Endothelial cell of umbilical vein (primary cell): Measurements from ENCODE around the gene PF4V1. TPM values are rescaled to one million over a fixed set of nuclear protein-coding genes. Genes with fewer than 3 reads are reported as not detected.

ENCODE experiments used
- BruUV-seq: library from RNA; stranded (reverse); fragments of 400-500 nt; replicated peaks from 2 replicates; lab custom pipeline; 2021; lab: Mats Ljungman, UMichigan
- CTCF ChIA-PET: fragments of 300-600, 350-600 bp; sonication (Branson Sonifier 250); formaldehyde crosslinking; loops from one replicate; lab custom pipeline; 2021; ENCODE audit warnings: antibody characterized with exemption, inconsistent platforms; lab: Charles Lee
- POLR2A ChIA-PET: fragments of 300-600, 350-600 bp; sonication (Branson Sonifier 250); formaldehyde crosslinking; loops from one replicate; lab custom pipeline; 2021; ENCODE audit warnings: antibody characterized with exemption, inconsistent platforms; lab: Charles Lee
- DNase-seq: peaks from one replicate; pipeline ENCODE4 v3.0.0-alpha.2; 2011; ENCODE audit warnings: low read depth, low spot score
- FAIRE-seq: peaks from 2 replicates; lab custom pipeline; 2011; peaks lifted over from hg19 to GRCh38; lab: Jason Lieb, UNC
- H2AFZ ChIP-seq: 2 replicates; pipeline ENCODE4 v1.6.0; 2012; ENCODE audit warnings: low read depth, low read length, control low read depth, inconsistent platforms
- H3K27ac ChIP-seq: 2 replicates; pipeline ENCODE4 v1.5.1; 2011; ENCODE audit warnings: low read depth, mild to moderate bottlenecking, control low read depth, low read length, moderate library complexity; ENCODE audit not compliant: insufficient read depth
- H3K27me3 ChIP-seq, 2 experiments: 2 replicates each; pipeline versions ENCODE4 v1.6.0 to v1.6.1; 2011; ENCODE audit warnings: low read length in 2 of 2, mixed read lengths in 1 of 2; ENCODE audit not compliant: control insufficient read depth in 2 of 2, insufficient read depth in 2 of 2
- H3K36me3 ChIP-seq, 2 experiments: 2 replicates in 1 of 2; 3 replicates in 1 of 2; pipeline ENCODE4 v1.5.1; 2011; ENCODE audit warnings: low read length in 2 of 2, mild to moderate bottlenecking in 1 of 2, moderate library complexity in 1 of 2; ENCODE audit not compliant: control insufficient read depth in 2 of 2, insufficient read depth in 2 of 2; ENCODE audit errors: extremely low read depth in 1 of 2
- H3K4me1 ChIP-seq: 3 replicates; pipeline ENCODE4 v1.5.1; 2011; ENCODE audit warnings: mild to moderate bottlenecking, low read length; ENCODE audit not compliant: control insufficient read depth, insufficient read depth; ENCODE audit errors: extremely low read depth
- H3K4me2 ChIP-seq: 2 replicates; pipeline ENCODE4 v1.6.1; 2011; ENCODE audit warnings: low read length, control low read depth, mixed read lengths; ENCODE audit not compliant: insufficient read depth
- H3K4me3 ChIP-seq, 3 experiments: fragments of 200-600 bp in 1 of 3; sonication (generic), shearing (Covaris generic) in 1 of 3; replicated peaks in 1 of 3; 2 replicates each; pipeline ENCODE4 v1.5.1; 2011 to 2016; ENCODE audit warnings: control low read depth in 3 of 3, low read length in 3 of 3, mild to moderate bottlenecking in 2 of 3, inconsistent platforms in 1 of 3, low read depth in 1 of 3, moderate library complexity in 1 of 3; ENCODE audit not compliant: insufficient read depth in 1 of 3
- H3K79me2 ChIP-seq: 2 replicates; pipeline ENCODE4 v1.6.0; 2012; ENCODE audit warnings: low read length, inconsistent platforms; ENCODE audit not compliant: control insufficient read depth, insufficient read depth
- H3K9ac ChIP-seq: replicated peaks from 2 replicates; pipeline ENCODE3; 2011; ENCODE audit warnings: low read length, control low read depth; ENCODE audit not compliant: insufficient read depth; ENCODE audit errors: extremely low read depth
- H3K9me1 ChIP-seq: replicated peaks from 3 replicates; pipeline ENCODE4 v1.6.0; 2011; ENCODE audit warnings: mild to moderate bottlenecking, low read length; ENCODE audit not compliant: control insufficient read depth, insufficient read depth; ENCODE audit errors: extremely low read depth
- H3K9me3 ChIP-seq: replicated peaks from 2 replicates; pipeline ENCODE4 v1.5.1; 2012; ENCODE audit warnings: low read length, inconsistent platforms; ENCODE audit not compliant: control insufficient read depth, insufficient read depth
- H4K20me1 ChIP-seq: replicated peaks from 2 replicates; pipeline ENCODE3; 2011; ENCODE audit warnings: mild to moderate bottlenecking, low read length; ENCODE audit not compliant: control insufficient read depth, insufficient read depth; ENCODE audit errors: extremely low read depth
- FOS ChIP-seq: IDR thresholded peaks from 2 replicates; pipeline ENCODE4 v1.6.1; 2011; ENCODE audit warnings: mild to moderate bottlenecking, low read length, moderate library complexity, borderline replicate concordance; ENCODE audit not compliant: insufficient read depth
- JUN ChIP-seq: IDR thresholded peaks from 2 replicates; pipeline ENCODE4 v1.6.1; 2011; ENCODE audit warnings: borderline replicate concordance, low read depth; ENCODE audit not compliant: insufficient read length, insufficient read depth
- MYC ChIP-seq: IDR thresholded peaks from one replicate; pipeline ENCODE4 v1.6.1; 2011; ENCODE audit warnings: mild to moderate bottlenecking, low read depth, low read length
- POLR2A ChIP-seq: IDR thresholded peaks from 2 replicates; pipeline ENCODE4 v1.6.1; 2012; ENCODE audit warnings: low read depth, mild to moderate bottlenecking, control low read depth, low read length
- POLR2AphosphoS5 ChIP-seq: IDR thresholded peaks from 2 replicates; pipeline ENCODE4 v1.6.1; 2012; ENCODE audit warnings: low read depth, mild to moderate bottlenecking, control low read depth, low read length, moderate library complexity; ENCODE audit not compliant: insufficient read depth
- dilution Hi-C: fragments of 300-500 bp; cut with MboI; formaldehyde crosslinking; loops from one replicate; pipeline ENCODE4 v1.15.0; 2019; ENCODE audit warnings: low sequenced_read_pairs; ENCODE audit not compliant: extremely low pct_ligation_motif_present
- intact Hi-C: fragments of 100-400 bp; cut with micrococcal nuclease; formaldehyde crosslinking; loops from one replicate; pipeline ENCODE4 v1.10.0; 2022
- polyA plus RNA-seq, 4 experiments: library from polyadenylated mRNA; depleted of rRNA in 3 of 4; stranded (reverse) in 3 of 4; unstranded in 1 of 4; fragments of >200 nt; gene quantifications; 2 replicates each; pipeline versions ENCODE4 v1.2.1 to v1.2.3, GENCODE V29; 2011 to 2012; ENCODE audit warnings: missing spikeins in 1 of 4
- total RNA-seq: library from RNA; stranded (reverse); gene quantifications from 2 replicates; pipeline ENCODE4 v1.2.3, GENCODE V29; 2021

Gene PF4V1
- total and polyA plus RNA-seq, 2 donors (not counting 3 experiments of a cell fraction or from before 2014, with no cell fraction given), result not detected

DNA sequence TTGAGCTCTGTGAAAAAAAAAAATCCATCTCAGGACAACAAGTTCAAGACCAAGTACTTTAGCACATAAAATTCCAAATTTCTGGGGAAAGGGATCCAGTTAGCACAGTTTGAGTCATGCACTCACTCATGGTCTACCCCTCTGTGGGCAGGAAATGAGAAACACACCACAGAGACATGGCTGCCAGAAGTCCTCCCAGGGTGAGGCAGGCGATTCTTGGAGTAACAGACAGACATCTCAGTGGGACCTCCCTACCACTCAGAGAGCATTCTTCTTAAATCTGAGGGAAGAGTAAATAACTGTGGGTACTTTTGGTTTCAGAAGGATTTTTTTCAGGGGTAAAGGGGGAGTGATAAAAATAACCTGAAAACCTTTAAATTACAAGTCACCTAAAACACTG is 30.2 kb downstream of the PF4V1 start:
- Histone ChIP-seq H3K79me2 (no peaks in the 10 kb centered on the region), H3K9ac (no peak overlapping the region), H3K9me3 (no peaks in the 10 kb centered on the region), H4K20me1 (no peaks in the 10 kb centered on the region), H3K4me2 (peak overlapping the region; percentile 21), H3K27me3 (no peaks in the 10 kb centered on the region), H3K27ac (no peak overlapping the region), H3K4me1 (peaks cover 3% of the 10 kb centered on the region), H2AFZ (peak overlapping the region; percentile 56), H3K9me1 (no peaks in the 10 kb centered on the region), H3K36me3 (no peaks in the 10 kb centered on the region), H3K4me3 (no peak overlapping the region)
- TF ChIP-seq FOS (peak; percentile 73), POLR2A (no peak), POLR2AphosphoS5 (peak; percentile 14), JUN (peak; percentile 3)
- BruUV-seq, result no TSS peak
- dilution Hi-C loops (no loop called here), intact Hi-C loops (no loop called here)
- DNase-seq, result peak; percentile 25
- ChIA-PET POLR2A (no interaction called here), CTCF (interaction anchor here (1.3 kb wide), 1 partner anchor 15 kb away, joined by 5 read pairs; the partner anchor contains the start of gene CXCL1)
- FAIRE-seq, result no peak

GRCh38 chr4:73885574-73886267 is 32.6 kb downstream of the PF4V1 start:
- H4K20me1 ChIP-seq, result no peaks in the 10 kb centered on the region
- no peak for TF ChIP-seq FOS
- TF ChIP-seq JUN, result no peak
- TF ChIP-seq MYC, result no peak
- H3K4me2 ChIP-seq, result no peak overlapping the region
- peaks cover 3% of the 10 kb centered on the region for H3K4me1 ChIP-seq
- BruUV-seq, result no TSS peak
- no peaks in the 10 kb centered on the region for H3K9me3 ChIP-seq
- peak overlapping the region; percentile 31 for H2AFZ ChIP-seq
- ChIA-PET POLR2A (no interaction called here), CTCF (interaction anchor here (1.3 kb wide), 1 partner anchor 249 kb away, joined by 4 read pairs; no protein-coding TSS in a partner anchor)
- no peaks in the 10 kb centered on the region for H3K27me3 ChIP-seq
- dilution Hi-C loops, result no loop called here
- no peaks in the 10 kb centered on the region for H3K79me2 ChIP-seq
- no peak overlapping the region for H3K9ac ChIP-seq
- intact Hi-C loops, result no loop called here
- DNase-seq, result no peak
- no peak for FAIRE-seq
- H3K4me3 ChIP-seq, result no peak overlapping the region
- H3K27ac ChIP-seq, result no peak overlapping the region
- no peaks in the 10 kb centered on the region for H3K36me3 ChIP-seq
- H3K9me1 ChIP-seq, result no peaks in the 10 kb centered on the region
